Measurements from ENCODE around the gene TMEM50A. TPM values are rescaled to one million over a fixed set of nuclear protein-coding genes. Genes with fewer than 3 reads are reported as not detected.
"Not testable (repeated sequence)": the region's sequence is repeated elsewhere in the genome, so short reads cannot be mapped to it uniquely, and the experiment has no call there.

TMEM50A gene
- 140 and 152 TPM in 2 replicates for total RNA-seq

DNA sequence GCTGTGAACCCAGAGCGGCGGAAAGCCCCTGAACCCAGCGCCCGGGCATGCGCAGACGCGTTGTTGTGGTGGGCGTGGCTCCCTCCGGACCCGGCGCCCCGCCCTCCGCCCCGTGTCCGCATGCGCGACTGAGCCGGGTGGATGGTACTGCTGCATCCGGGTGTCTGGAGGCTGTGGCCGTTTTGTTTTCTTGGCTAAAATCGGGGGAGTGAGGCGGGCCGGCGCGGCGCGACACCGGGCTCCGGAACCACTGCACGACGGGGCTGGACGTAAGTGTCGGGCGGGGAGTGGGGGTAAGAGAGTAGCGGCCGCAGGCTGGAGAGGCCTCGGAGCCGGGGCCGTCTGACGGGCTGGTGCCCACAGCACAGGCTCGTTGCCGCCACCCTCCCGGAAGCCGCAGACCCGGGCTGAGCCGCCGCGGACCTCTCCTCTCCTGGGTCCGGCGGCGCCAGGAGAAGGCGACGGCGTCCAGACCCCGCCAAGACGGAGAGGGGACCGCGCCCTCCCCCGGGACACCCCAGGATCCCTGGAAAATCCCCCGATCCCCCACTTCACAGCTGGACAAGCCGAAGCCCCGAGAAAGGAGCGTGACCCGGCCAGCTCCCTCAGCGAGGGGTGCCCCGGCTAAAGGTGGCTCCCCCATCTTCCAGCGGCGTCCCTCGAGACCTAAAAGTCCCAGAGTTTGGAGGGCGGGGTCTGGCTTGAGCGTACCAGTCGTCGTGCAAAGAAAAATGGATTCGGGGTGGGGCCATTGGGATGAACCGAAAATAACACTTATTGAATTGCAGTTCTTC, at the start of gene TMEM50A:
Gene TMEM50A, plus strand, starts transcription at position 147 of the 794 bp plus-strand sequence. CDS start 2,153 bp downstream, outside the sequence.
- peak; percentile 15 for DNase-seq (ENCODE audit: low read depth, low spot score)

- DNase-seq (ENCODE audit: low read depth, low spot score) = not testable (repeated sequence)
Measured at GRCh38 chr1:25288573-25289101, 49.5 kb upstream of the TMEM50A start.

GRCh38 chr1:25290043-25290442, 48.1 kb upstream of the TMEM50A start:
- DNase-seq (ENCODE audit: low read depth, low spot score) = not testable (repeated sequence)

DNA sequence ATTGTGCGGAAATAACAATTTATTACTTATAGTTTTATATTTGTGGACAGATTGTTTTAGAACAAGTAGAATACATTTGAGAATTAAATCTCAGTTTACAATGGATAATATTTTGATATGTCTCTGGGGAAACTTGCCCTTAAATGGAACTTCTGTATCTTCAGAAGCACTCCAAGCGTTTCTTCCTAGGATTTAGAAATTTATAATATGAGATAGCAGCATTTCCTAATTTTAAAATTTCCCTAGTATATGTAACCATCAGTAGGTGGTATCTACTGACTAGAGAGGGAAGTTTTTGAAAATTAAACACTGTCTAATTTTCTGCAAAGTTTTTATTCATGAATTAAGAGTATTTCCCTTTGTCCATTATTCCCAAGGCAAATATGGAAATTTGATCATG, 44.7 kb upstream of the TMEM50A start:
- not testable (repeated sequence) for DNase-seq (ENCODE audit: low read depth, low spot score)

DNA sequence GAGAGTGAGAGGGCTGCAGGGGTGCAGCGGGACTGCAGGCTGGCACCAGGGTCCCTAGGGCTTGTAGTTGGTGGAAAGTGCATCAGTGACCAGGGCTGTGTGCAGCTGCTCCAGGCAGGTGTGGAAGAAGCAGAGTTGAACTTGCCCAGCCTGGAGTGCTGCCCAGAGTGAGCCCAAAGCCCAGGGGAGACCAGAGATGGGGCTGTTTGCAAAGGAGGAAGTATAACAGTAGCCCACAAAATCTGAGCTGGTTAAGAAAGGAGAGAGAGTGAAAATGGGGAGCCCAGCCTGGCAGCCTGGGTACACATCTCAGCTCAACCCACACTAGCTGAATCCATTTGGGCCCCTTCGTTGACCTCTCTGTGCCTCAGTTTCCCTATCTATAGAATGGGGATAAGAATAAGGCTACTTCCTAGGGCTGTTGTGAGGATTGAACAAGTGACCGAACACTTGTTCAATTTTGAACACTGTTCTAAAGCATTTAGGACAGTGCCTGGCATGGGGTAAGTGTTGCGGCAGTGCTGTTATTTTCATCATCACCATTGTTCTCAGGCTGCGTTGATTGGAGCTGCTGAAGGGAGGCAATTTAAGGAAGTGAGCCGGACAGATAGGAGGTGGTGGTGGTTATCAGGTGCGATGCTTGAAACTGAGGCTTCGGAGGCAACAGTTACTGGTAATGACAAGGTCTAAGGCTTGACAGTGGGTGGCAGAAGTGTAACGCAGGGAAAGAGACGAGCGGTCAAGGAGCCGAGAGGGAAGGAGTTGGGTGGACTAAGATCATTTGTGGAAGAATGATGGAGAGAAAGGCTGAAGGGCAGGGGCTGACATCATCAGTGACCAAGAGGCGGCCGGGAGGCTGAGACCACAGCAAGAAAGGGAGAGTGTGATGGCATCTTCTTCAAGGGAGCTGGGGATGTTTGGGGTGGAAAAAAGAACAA, 43.0 kb upstream of the TMEM50A start:
- DNase-seq (ENCODE audit: low read depth, low spot score) = not testable (repeated sequence)

DNA sequence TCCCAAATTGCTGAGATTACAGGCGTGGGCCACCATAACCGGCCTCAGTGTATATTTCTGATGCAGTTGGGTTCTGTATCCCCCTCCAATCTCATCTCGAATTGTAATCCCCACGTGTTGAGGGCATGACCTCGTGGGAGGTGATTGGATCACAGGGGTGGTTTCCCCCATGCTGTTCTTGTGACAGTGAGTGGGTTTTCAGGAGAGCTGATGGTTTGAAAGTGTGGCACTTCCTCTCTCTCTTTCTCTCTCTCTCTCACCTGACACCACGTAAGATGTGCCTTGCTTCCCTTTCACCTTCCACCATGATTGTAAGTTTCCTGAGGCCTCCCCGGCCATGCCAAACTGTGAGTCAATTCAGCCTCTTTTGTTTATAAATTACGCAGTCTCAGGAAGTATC, 41.6 kb upstream of the TMEM50A start:
- not testable (repeated sequence) for DNase-seq (ENCODE audit: low read depth, low spot score)

DNA sequence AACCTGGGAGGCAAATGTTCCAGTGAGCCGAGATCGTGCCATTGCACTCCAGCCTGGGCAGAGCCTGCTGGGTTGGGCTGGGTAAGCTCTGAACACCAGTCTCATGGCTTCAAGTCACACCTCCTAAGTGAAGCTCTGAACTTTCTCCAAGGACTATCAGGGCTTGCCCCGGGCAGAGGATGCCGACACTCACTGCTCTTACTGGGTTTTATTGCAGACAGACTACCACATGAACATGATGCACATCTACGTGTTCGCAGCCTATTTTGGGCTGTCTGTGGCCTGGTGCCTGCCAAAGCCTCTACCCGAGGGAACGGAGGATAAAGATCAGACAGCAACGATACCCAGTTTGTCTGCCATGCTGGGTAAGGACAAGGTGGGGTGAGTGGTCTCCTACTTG, 37.4 kb upstream of the TMEM50A start:
- not testable (repeated sequence) for DNase-seq (ENCODE audit: low read depth, low spot score)

- DNase-seq (ENCODE audit: low read depth, low spot score) = not testable (repeated sequence)
Measured at GRCh38 chr1:25302330-25302729, 35.8 kb upstream of the TMEM50A start.

GRCh38 chr1:25304936-25305335, 33.2 kb upstream of the TMEM50A start:
- DNase-seq (ENCODE audit: low read depth, low spot score) = not testable (repeated sequence)

DNA sequence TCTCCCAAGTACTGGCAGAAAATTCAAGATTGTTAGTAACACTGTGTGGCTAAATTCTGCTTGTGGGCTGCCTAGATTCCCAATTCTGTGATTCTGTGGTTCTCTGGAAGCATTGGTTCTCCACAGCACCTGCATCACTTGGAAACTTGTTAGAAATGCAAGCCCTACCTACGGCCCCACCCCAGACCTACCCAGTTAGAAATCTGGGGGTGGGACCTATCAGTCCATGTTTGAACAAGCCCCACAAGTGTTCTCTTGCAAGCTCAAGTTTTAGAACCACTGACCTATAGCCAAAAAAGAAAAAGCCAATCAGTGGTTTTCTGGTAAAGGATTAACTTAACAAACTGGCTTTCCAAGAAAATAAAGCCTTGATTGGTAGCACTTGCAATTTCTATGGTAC, 30.0 kb upstream of the TMEM50A start:
- DNase-seq (ENCODE audit: low read depth, low spot score) = not testable (repeated sequence)

DNA sequence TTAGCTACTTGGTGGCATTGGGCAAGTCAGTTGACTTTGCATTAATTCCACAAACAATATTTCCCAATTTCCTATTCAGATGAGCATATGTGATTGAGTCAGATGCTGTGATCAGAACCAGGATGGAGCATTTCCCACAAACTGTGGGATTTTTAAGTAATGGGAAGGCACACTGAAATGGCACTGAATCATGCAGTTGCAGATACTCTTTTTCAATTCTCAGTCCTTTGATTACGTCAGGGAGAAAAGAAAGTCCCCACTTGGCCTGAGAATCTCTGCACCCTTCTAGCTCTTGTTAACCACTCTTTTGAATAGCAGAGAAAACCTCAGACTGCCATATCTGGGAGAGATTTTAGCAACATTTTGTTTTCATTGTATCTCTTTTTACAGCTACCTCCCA, 29.0 kb upstream of the TMEM50A start:
- not testable (repeated sequence) for DNase-seq (ENCODE audit: low read depth, low spot score)

- not testable (repeated sequence) for DNase-seq (ENCODE audit: low read depth, low spot score)
Measured at GRCh38 chr1:25309486-25309885, 28.6 kb upstream of the TMEM50A start.

- not testable (repeated sequence) for DNase-seq (ENCODE audit: low read depth, low spot score)
Measured at GRCh38 chr1:25312806-25313470, 25.2 kb upstream of the TMEM50A start.

DNA sequence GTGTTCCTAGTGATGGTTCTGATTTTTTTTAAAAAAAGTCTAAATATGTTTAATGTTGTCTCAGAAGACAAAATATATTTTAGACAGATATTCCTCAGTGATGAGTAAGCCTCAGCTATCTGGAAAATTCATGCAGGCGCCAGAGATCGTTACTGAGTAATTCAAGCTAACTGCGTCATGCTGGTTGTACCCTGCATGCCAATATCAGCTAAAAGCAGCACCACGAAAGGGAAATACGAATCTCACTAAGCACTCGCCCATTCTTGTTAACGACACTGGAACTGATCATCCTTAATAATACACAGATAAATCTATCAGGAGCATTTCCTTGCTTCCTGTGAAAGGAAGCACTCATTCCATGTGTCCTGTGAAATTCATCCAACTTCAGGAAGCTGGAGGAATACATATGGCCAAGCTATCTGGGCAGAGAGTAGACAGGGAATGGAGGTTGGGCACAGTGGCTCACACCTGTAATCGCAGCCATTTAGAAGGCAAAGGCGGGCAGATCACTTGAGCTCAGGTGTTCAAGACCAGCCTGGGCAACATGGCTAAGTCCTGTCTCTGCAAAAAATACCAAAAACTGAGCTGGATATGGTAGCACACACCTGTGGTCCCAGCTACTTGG, 17.7 kb upstream of the TMEM50A start:
- DNase-seq (ENCODE audit: low read depth, low spot score) = not testable (repeated sequence)

DNA sequence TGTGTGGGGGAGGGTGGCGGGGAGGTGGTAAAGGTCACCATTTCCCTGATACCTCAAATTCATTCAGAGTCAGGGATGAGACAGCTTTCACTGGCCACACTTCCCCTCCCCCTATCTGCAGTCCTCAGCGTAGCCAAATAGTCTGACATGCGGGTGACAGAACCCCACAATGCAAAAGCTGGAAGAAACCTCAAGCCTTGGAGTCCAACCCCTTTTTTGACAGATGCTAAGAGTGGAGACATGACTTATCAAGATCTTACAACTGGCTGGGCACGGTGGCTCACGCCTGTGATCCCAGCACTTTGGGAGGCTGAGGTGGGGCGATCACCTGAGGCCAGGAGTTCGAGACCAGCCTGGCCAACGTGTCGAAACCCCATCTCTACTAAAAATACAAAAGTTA, 16.0 kb upstream of the TMEM50A start:
- not testable (repeated sequence) for DNase-seq (ENCODE audit: low read depth, low spot score)

GRCh38 chr1:25324407-25324806, 13.7 kb upstream of the TMEM50A start:
- not testable (repeated sequence) for DNase-seq (ENCODE audit: low read depth, low spot score)

- not testable (repeated sequence) for DNase-seq (ENCODE audit: low read depth, low spot score)
Measured at GRCh38 chr1:25327864-25328790, 10.0 kb upstream of the TMEM50A start.

- not testable (repeated sequence) for DNase-seq (ENCODE audit: low read depth, low spot score)
Measured at GRCh38 chr1:25328791-25329185, 9.3 kb upstream of the TMEM50A start.

DNA sequence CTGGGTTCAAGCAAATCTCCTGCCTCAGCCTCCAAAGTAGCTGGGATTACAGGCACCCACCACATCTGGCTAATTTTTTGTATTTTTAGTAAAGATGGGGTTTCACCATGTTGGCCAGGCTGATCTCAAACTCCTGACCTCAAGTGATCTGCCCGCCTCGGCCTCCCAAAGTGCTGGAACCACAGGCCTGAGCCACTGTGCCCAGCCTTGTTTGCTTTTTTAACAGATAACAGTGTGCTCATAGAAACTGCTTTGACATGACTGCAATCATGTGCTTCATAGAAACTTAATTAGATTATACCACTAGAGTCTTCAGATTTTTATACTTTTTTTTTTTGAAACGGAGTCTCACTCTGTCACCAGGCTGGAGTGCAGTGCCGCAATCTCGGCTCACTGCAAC, 8.8 kb upstream of the TMEM50A start:
- DNase-seq (ENCODE audit: low read depth, low spot score) = not testable (repeated sequence)

DNA sequence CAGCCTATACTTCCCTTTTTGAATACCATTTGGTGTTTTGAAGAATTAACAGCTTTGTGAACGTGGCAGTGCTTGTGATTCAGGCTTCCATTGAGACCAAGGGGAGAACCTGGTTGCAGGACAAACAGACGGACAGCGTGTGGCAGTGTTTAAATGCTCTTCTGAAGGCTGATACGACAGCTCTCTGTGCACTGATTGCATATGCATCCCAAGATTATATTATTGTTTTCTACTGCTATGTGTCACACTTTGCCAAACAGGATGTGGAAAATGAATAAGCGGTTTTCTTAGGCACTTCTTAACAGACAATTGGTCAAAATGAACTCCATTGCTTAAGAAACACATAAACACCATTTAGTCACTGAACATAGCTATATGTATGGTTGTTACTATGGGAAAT, 8.2 kb upstream of the TMEM50A start:
- peak; percentile 10 for DNase-seq (ENCODE audit: low read depth, low spot score)

Data from pulmonary artery endothelial cell (primary cell).